HepG2 (cell line): ENCODE measurements around the gene KCTD13. TPM values are rescaled to one million over a fixed set of nuclear protein-coding genes. Genes with fewer than 3 reads are reported as not detected.

Experiments
- ARHGAP35 ChIP-seq: sonication (generic); formaldehyde crosslinking; IDR thresholded peaks from 2 replicates; pipeline ENCODE4 v1.9.0; 2022; ENCODE audit warnings: mild to moderate bottlenecking, inconsistent platforms, moderate library complexity, missing genetic modification reagents, borderline replicate concordance
- CENPX ChIP-seq: sonication (generic); formaldehyde crosslinking; IDR thresholded peaks from 2 replicates; pipeline ENCODE4 v1.9.0; 2021; ENCODE audit warnings: mild to moderate bottlenecking, missing genetic modification reagents, moderate library complexity
- ETV5 ChIP-seq: IDR thresholded peaks from 2 replicates; pipeline ENCODE4 v1.6.1; 2018; ENCODE audit warnings: missing biosample characterization, missing genetic modification reagents, inconsistent platforms, borderline replicate concordance
- GFI1 ChIP-seq: sonication (generic); formaldehyde crosslinking; IDR thresholded peaks from 2 replicates; pipeline ENCODE4 v1.5.0; 2020; ENCODE audit warnings: missing genetic modification reagents, mild to moderate bottlenecking, borderline replicate concordance
- GZF1 ChIP-seq: sonication (generic); formaldehyde crosslinking; IDR thresholded peaks from 2 replicates; pipeline ENCODE4 v1.5.1; 2020; ENCODE audit warnings: mild to moderate bottlenecking, missing genetic modification reagents
- HNRNPH1 ChIP-seq: fragments of 200-400 bp; formaldehyde crosslinking; optimal IDR thresholded peaks from 2 replicates; pipeline ENCODE3; 2017; ENCODE audit warnings: mild to moderate bottlenecking, low read depth, low read length
- JUNB ChIP-seq: sonication (generic); formaldehyde crosslinking; IDR thresholded peaks from 2 replicates; pipeline ENCODE4 v1.8.0; 2022; ENCODE audit warnings: missing genetic modification reagents, mild to moderate bottlenecking, borderline replicate concordance
- MED1 ChIP-seq: sonication (generic); formaldehyde crosslinking; IDR thresholded peaks from 2 replicates; pipeline ENCODE4 v1.4.0; 2020; ENCODE audit warnings: missing genetic modification reagents
- MTA3 ChIP-seq: sonication (generic); formaldehyde crosslinking; IDR thresholded peaks from 2 replicates; pipeline ENCODE4 v1.4.0; 2020; ENCODE audit warnings: missing genetic modification reagents
- MTF1 ChIP-seq: sonication (generic); formaldehyde crosslinking; IDR thresholded peaks from 2 replicates; pipeline ENCODE4 v1.5.0; 2020; ENCODE audit warnings: missing genetic modification reagents
- PHB2 ChIP-seq: fragments of 450-650 bp; IDR thresholded peaks from 2 replicates; pipeline ENCODE4 v1.6.1; 2018; ENCODE audit not compliant: partially characterized antibody
- RXRB ChIP-seq: IDR thresholded peaks from 2 replicates; pipeline ENCODE4 v1.6.1; 2016; ENCODE audit warnings: borderline replicate concordance, missing genetic modification reagents, missing compliant biosample characterization
- TFDP1 ChIP-seq: IDR thresholded peaks from 2 replicates; pipeline ENCODE4 v1.6.1; 2016; ENCODE audit warnings: missing compliant biosample characterization, missing genetic modification reagents, borderline replicate concordance
- TMF1 ChIP-seq: sonication (generic); formaldehyde crosslinking; IDR thresholded peaks from 2 replicates; pipeline ENCODE4 v1.8.1; 2022; ENCODE audit warnings: low read depth, missing genetic modification reagents
- TRAFD1 ChIP-seq: sonication (generic); formaldehyde crosslinking; IDR thresholded peaks from 2 replicates; pipeline ENCODE4 v1.5.1; 2020; ENCODE audit warnings: missing genetic modification reagents, mild to moderate bottlenecking, borderline replicate concordance
- ZBTB34 ChIP-seq: sonication (generic); formaldehyde crosslinking; IDR thresholded peaks from 2 replicates; pipeline ENCODE4 v1.8.0; 2022; ENCODE audit warnings: mild to moderate bottlenecking, missing genetic modification reagents
- ZC3H13 ChIP-seq: sonication (generic); formaldehyde crosslinking; IDR thresholded peaks from 2 replicates; pipeline ENCODE4 v1.8.1; 2023; ENCODE audit warnings: mild to moderate bottlenecking, missing genetic modification reagents, moderate library complexity
- ZNF124 ChIP-seq: sonication (generic); formaldehyde crosslinking; IDR thresholded peaks from 2 replicates; pipeline ENCODE4 v1.4.0; 2020; ENCODE audit warnings: missing genetic modification reagents
- ZNF343 ChIP-seq: sonication (generic); formaldehyde crosslinking; IDR thresholded peaks from 2 replicates; pipeline ENCODE4 v1.4.0; 2020; ENCODE audit warnings: mild to moderate bottlenecking, missing genetic modification reagents
- ZNF446 ChIP-seq: sonication (generic); formaldehyde crosslinking; IDR thresholded peaks from 2 replicates; pipeline ENCODE4 v1.5.0; 2020; ENCODE audit warnings: mild to moderate bottlenecking, missing genetic modification reagents
- ZNF510 ChIP-seq: sonication (generic); formaldehyde crosslinking; IDR thresholded peaks from 2 replicates; pipeline ENCODE4 v1.4.0; 2020; ENCODE audit warnings: low read depth, mild to moderate bottlenecking, missing genetic modification reagents
- ZNF616 ChIP-seq: sonication (generic); formaldehyde crosslinking; IDR thresholded peaks from 2 replicates; pipeline ENCODE4 v1.5.0; 2020; ENCODE audit warnings: low read depth, mild to moderate bottlenecking, missing genetic modification reagents
- ZNF720 ChIP-seq: sonication (generic); formaldehyde crosslinking; IDR thresholded peaks from 2 replicates; pipeline ENCODE4 v1.4.0; 2020; ENCODE audit warnings: missing genetic modification reagents
- ZNF737 ChIP-seq: sonication (generic); formaldehyde crosslinking; IDR thresholded peaks from 2 replicates; pipeline ENCODE4 v1.5.0; 2020; ENCODE audit warnings: missing genetic modification reagents, mild to moderate bottlenecking, borderline replicate concordance
- ZSCAN31 ChIP-seq: sonication (generic); formaldehyde crosslinking; IDR thresholded peaks from 2 replicates; pipeline ENCODE4 v1.5.0; 2020; ENCODE audit warnings: low read depth, mild to moderate bottlenecking, missing genetic modification reagents
- ZSCAN5A ChIP-seq: sonication (generic); formaldehyde crosslinking; IDR thresholded peaks from 2 replicates; pipeline ENCODE4 v1.8.0; 2022; ENCODE audit warnings: mild to moderate bottlenecking, missing genetic modification reagents, borderline replicate concordance
- polyA plus RNA-seq, 8 experiments: library from polyadenylated mRNA; depleted of rRNA in 3 of 8; stranded (reverse) in 7 of 8; unstranded in 1 of 8; fragments of >200 nt; fragmentation: Illumina TruSeq in 4 of 8; extraction: Trizol in 4 of 8; gene quantifications; 2 replicates each; pipeline versions ENCODE4 v1.2.1 to v1.2.3, GENCODE V29; 2011 to 2016; ENCODE audit warnings: low read depth in 4 of 8, missing spikeins in 1 of 8, mixed read lengths in 1 of 8; ENCODE audit not compliant: insufficient read depth in 1 of 8
- total RNA-seq, 5 experiments: library from RNA; depleted of rRNA; stranded (reverse); fragments of >200 nt; fragmentation: Illumina TruSeq; extraction: Trizol; gene quantifications; 2 replicates each; pipeline ENCODE4 v1.2.3, GENCODE V29; 2016; ENCODE audit warnings: low read depth in 1 of 5

Gene KCTD13
- total and polyA plus RNA-seq, 2 of the 13 experiments (the other 11 are each of a cell fraction or from before 2014, with no cell fraction given) = 6.3 to 14.7 TPM

- TF ChIP-seq TFDP1 (CRISPR knock-in tag) (no peak), TRAFD1 (no peak), GFI1 (CRISPR knock-in tag) (no peak), GZF1 (CRISPR knock-in tag) (no peak; the same call in 1 of the 2 replicates), TMF1 (CRISPR knock-in tag) (no peak), MTF1 (CRISPR knock-in tag) (no peak), MED1 (CRISPR knock-in tag) (no peak), ZNF737 (CRISPR knock-in tag) (0 out of 2 replicates have a peak, but pooled peaks have one; percentile 84), ZC3H13 (CRISPR knock-in tag) (no peak), PHB2 (no peak), RXRB (0 out of 2 replicates have a peak, but pooled peaks have one; percentile 9), JUNB (no peak), ZNF343 (CRISPR knock-in tag) (no peak), ETV5 (CRISPR knock-in tag) (no peak), ZNF510 (no peak), ZSCAN5A (CRISPR knock-in tag) (0 out of 2 replicates have a peak, but pooled peaks have one; percentile 46), ZNF446 (CRISPR knock-in tag) (peak; percentile 40; the same call in 1 of the 2 replicates), ZBTB34 (CRISPR knock-in tag) (no peak), HNRNPH1 (no peak), MTA3 (no peak), ZNF124 (CRISPR knock-in tag) (no peak), CENPX (no peak), ARHGAP35 (CRISPR knock-in tag) (peak; percentile 63; the same call in 1 of the 2 replicates), ZNF720 (CRISPR knock-in tag) (no peak), ZSCAN31 (0 out of 2 replicates have a peak, but pooled peaks have one; percentile 20), ZNF616 (CRISPR knock-in tag) (no peak)
These were observed 63.6 kb downstream of the KCTD13 start (continued) for GRCh38 chr16:29862383-29862883.
